NCI-H460 (cell line): ENCODE results near the gene MTCL1. TPM values are rescaled to one million over a fixed set of nuclear protein-coding genes. Genes with fewer than 3 reads are reported as not detected.

ENCODE experiments used
- DNase-seq: peaks from one replicate; pipeline ENCODE4 v3.0.0-alpha.2; 2016; ENCODE audit warnings: low read depth; ENCODE audit errors: extremely low read depth
- total RNA-seq: library from RNA; depleted of rRNA; stranded (reverse); fragments of >200 nt; shearing (Covaris generic); gene quantifications from 2 replicates; pipeline ENCODE4 v1.2.3, GENCODE V29; 2014

MTCL1 gene
- total RNA-seq, 1 experiment from 2014 or later: 27.0 TPM

- no peak for DNase-seq
These were observed 121.2 kb downstream of the MTCL1 start for GRCh38 chr18:8826514-8826913.

- no peak for DNase-seq
These were observed 121.6 kb downstream of the MTCL1 start for GRCh38 chr18:8826971-8827370.

GRCh38 chr18:8828300-8828699 lies 122.9 kb downstream of the MTCL1 start:
- DNase-seq: no peak

GRCh38 chr18:8828798-8829197 lies 123.4 kb downstream of the MTCL1 start:
- DNase-seq: no peak

GRCh38 chr18:8830067-8831060 lies 125.0 kb downstream of the MTCL1 start:
- DNase-seq: no peak

GRCh38 chr18:8831112-8831511 lies 125.8 kb downstream of the MTCL1 start:
- no peak for DNase-seq

- no peak for DNase-seq
These were observed 126.2 kb downstream of the MTCL1 start for GRCh38 chr18:8831531-8831930.

- no peak for DNase-seq
These were observed 128.1 kb downstream of the MTCL1 start for GRCh38 chr18:8833480-8833879.

GRCh38 chr18:8834881-8835280 lies 129.5 kb downstream of the MTCL1 start:
- DNase-seq: no peak

- DNase-seq: no peak
These were observed 130.2 kb downstream of the MTCL1 start for GRCh38 chr18:8835521-8835953.

- no peak for DNase-seq
These were observed 133.9 kb downstream of the MTCL1 start for GRCh38 chr18:8839281-8839680.

- no peak for DNase-seq
These were observed 136.6 kb downstream of the MTCL1 start for GRCh38 chr18:8841781-8842485.

GRCh38 chr18:8842506-8842905 lies 137.2 kb downstream of the MTCL1 start:
- DNase-seq: no peak

- DNase-seq: no peak
These were observed 137.6 kb downstream of the MTCL1 start for GRCh38 chr18:8843005-8843404.

- DNase-seq: peak; percentile 36
These were observed 139.4 kb downstream of the MTCL1 start for GRCh38 chr18:8844721-8845148.

GRCh38 chr18:8845506-8845905 lies 140.2 kb downstream of the MTCL1 start:
- no peak for DNase-seq

- peak; percentile 45 for DNase-seq
These were observed 141.9 kb downstream of the MTCL1 start for GRCh38 chr18:8847066-8847755.

- no peak for DNase-seq
These were observed 142.5 kb downstream of the MTCL1 start for GRCh38 chr18:8847900-8848299.

- no peak for DNase-seq
These were observed 143.2 kb downstream of the MTCL1 start for GRCh38 chr18:8848541-8848940.

GRCh38 chr18:8849696-8850095 lies 144.3 kb downstream of the MTCL1 start:
- DNase-seq: no peak

GRCh38 chr18:8851659-8852058 lies 146.3 kb downstream of the MTCL1 start:
- DNase-seq: no peak
